Measurements from ENCODE around the gene DDR2.

Gene DDR2

DNA sequence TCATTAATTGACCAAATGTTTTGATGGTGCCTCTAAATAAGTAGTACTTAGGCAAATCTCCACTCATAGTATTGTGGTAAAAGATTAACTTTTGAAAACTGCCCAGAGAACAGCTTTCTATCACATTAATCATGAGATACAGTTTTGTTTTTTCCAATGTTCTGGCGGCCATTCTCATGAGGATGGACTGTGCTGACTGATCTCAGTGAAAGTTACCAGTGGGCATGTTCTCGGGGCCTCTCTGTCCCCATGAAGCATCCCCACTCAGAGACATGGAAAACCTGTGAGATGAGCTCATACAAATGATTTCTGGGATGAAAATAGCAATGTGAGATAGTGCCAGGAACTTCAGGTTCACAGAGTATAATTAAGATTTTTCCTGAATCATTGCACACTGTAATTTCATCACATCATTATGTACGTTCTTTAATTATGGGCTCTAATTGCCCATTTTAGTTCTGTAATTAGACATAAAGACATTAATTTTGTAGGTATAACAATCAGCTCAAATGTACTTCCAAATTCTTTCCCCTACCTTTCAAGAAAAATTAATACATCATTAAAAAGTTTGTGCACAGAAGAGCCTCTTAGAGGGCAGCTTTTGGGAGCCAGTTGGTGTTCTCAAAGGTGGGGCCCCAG is 40.5 kb downstream of the DDR2 start:
- no peak for DNase-seq

- no peak for DNase-seq
These were observed 41.9 kb downstream of the DDR2 start for GRCh38 chr1:162674034-162674608.

DNA sequence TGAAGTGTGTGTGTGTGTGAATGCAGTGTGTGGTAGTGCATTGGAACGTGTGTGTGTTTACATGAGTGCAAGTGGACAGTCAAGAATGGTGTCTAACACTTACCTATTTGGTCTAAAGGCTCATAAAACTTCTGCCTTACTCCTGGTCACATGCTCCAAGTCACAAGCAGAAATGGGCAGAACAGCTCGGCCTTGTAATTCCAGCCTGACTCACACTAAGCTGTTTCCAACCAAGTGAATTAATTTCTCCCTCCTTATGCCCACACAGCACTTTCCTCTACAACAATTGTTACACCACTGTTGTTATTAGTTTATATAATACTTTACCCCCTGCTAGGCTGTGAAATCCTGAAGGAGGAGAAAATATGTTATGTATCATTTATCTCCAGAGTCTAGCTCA is 43.8 kb downstream of the DDR2 start:
- no peak for DNase-seq

GRCh38 chr1:162676750-162677149 is 44.5 kb downstream of the DDR2 start:
- DNase-seq = no peak

GRCh38 chr1:162677607-162678371 is 45.5 kb downstream of the DDR2 start:
- no peak for DNase-seq

DNA sequence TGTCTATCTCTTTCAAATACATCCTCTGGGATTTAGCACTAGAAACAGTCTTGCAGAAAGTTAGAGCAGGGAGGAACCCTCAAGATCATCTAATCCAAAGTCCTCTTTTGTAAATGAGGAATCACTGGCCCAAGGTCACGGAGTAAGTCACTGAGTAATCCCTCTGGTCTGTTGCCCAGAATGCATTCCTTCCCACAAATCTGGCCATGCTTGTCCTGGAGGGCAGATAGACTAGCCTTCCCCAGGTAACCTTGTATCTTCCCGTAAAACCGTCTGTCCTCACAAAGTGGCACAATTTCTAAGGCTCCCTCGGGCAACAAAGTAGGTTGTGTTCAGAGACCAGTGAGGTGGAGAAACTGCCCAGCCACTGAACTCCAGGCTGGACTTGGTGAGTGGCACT is 46.2 kb downstream of the DDR2 start:
- DNase-seq = no peak

GRCh38 chr1:162679298-162679697 is 47.0 kb downstream of the DDR2 start:
- DNase-seq = no peak

DNA sequence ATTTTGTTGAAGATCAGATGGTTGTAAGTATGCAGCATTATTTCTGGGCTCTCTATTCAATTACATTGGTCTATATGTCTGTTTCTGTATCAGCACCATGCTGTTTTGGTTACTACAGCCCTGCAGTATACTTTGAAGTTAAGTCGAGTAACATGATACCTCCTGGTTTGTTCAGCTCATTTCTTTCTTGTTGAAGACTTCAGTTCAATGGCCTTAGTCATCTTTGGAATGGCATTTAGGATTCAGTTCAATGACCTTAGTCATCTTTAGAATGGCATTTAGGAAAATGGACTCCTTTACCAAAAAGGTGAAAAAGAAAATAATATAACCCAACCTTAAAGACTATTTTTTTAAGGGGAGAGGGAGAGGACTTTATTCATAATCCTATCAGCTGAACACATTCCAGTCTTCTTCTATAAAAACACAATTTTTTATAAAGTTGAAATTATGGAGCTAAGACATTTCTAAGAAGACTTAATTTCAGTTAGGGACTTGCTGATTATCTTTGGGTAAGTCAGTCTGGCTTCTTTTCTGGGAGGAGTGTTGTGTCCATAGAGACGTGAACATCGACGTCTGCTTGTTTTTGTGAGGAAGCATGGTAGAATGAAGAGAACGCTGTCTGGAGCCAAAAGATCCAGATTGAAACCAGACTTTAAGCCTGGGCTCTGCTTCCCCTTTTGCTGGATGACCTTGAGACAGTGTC is 48.3 kb downstream of the DDR2 start:
- DNase-seq = no peak

- DNase-seq = no peak
These were observed 48.8 kb downstream of the DDR2 start for GRCh38 chr1:162681122-162681436.

- no peak for DNase-seq
These were observed 49.8 kb downstream of the DDR2 start for GRCh38 chr1:162682013-162682419.

- DNase-seq = no peak
These were observed 55.6 kb downstream of the DDR2 start for GRCh38 chr1:162687870-162688269.

GRCh38 chr1:162688521-162688920 is 56.3 kb downstream of the DDR2 start:
- no peak for DNase-seq

- no peak for DNase-seq
These were observed 56.7 kb downstream of the DDR2 start for GRCh38 chr1:162688931-162689330.

DNA sequence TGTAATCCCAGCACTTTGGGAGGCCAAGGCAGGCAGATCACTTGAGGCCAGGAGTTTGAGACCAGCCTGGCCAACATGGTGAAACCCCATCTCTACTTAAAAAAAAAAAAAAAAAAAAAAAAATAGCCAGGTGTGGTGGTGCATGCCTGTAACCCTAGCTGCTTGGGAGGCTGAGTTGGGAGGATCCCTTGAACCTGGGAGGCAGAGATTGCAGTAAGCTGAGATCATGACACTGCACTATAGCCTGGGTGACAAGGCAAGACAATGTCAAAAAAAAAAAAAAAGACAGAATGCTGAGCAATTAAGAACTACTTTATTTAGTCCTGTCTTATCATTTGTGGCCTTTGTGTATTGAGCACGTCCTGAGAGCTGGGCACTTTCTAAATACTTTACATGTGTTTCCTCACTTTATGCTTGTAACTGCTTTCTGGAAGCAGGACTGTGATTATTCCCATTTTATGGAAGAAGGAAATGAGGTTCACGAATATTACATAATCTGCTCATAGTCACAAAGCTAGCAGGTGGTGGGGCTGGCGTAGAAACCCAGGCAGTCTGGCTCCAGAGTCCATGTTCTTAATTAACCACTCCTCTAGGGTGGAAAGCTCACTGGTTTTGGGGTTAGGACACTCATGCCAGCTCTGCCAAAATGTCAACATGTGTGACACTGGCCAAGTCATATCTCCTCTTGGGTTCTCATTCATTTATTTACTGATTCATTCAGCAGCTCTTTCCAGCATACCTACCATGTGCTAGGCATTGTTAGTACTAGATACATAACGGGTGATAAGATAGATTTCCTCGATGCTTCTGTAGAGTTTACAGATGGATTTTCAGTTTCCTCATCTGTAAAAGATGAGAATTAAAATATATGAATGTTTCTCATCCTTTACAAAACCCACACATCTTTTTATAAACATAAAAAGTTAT is 57.7 kb downstream of the DDR2 start:
- DNase-seq = no peak

DNA sequence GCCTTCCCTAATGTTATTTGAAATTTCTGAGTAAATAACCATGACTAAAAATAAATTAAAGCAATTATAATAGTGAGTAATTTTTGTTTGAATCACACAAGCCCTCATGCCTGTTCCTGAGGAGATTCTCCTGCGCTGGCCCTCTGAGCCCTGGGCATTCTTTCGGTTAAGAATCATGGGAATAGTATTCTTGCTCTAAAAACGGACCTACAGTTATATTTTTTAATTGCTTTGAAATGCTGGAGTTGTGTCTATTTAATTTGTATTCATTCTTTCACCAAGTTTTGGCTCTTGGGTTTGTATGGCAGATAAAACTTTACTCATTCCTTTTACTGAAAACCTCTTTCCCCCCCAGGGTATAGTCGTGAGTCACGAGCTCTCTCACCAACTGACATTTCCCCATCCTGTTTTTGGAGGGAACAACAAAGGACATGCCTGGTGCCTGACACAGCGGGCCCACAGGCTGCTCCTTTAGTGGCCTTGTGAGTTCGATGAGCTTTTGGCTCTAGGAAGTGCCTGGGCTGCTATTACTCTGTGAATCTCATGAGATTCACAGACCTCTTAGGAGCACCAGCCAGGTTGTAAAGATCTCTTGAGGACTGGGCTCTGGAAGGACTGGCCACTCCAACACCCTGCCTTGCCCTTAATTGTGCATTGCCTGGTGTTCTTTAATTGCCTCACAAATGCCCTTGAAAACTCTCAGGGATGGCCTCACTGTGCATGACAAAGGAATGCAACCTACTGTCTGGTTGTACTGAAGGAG is 58.6 kb downstream of the DDR2 start:
- no peak for DNase-seq

DNA sequence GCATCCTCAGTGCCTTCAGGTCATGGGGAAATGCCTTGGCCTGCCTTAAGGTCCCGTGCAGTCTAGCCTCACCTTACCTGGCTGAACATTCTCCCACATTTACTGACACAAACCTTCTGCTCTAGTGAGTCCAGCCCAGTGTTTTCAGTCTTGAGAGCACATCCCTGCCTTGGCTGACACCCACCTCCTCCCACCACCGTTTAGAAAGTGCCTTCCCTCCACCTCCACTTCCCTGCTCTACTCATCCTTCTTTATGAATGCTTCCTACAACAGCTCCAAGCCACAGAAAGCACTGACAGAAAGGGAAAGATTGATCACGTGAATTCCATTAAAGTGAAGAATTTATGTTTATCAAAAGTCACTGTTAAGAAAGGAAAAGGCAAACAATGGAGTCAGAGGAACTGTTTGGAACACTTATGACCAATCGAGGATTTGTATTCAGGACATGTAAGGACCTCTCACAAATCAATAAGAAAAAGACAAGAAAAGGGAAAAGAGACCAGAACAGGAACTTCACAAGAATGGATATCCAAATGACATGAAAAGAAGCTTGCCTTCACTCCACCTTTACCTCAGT is 59.8 kb downstream of the DDR2 start:
- DNase-seq = no peak

GRCh38 chr1:162694911-162695310 is 62.6 kb downstream of the DDR2 start:
- no peak for DNase-seq

GRCh38 chr1:162695687-162696086 is 63.4 kb downstream of the DDR2 start:
- DNase-seq = no peak

DNA sequence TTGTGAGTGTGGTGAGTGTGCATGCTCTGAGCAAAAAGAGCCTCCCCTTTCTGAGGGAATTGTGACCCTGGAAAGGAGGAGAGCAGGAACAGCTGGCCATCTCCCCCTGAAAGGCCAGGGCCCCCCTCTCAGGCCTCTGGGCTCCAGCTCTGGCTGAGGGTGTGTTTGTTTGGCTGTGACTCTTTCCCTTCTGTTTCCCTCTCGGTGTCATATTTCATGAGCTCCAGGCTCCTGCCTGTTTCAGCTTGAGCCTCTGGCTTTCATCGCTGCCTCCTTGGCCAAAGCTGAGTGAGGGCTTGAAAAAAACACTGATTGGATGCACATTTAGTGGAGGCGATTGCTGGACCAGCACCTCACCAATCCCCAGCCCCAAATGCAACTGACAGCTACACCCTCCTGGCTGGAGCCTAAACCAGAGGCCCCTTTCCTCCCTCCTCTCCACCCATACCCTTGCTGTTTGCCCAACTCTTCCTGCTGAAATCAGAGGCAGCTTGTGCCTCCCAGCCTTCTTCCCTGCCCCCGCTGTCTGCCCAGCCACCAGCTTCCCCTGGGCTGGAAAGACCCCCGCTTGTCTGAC is 64.1 kb downstream of the DDR2 start:
- DNase-seq = no peak

DNA sequence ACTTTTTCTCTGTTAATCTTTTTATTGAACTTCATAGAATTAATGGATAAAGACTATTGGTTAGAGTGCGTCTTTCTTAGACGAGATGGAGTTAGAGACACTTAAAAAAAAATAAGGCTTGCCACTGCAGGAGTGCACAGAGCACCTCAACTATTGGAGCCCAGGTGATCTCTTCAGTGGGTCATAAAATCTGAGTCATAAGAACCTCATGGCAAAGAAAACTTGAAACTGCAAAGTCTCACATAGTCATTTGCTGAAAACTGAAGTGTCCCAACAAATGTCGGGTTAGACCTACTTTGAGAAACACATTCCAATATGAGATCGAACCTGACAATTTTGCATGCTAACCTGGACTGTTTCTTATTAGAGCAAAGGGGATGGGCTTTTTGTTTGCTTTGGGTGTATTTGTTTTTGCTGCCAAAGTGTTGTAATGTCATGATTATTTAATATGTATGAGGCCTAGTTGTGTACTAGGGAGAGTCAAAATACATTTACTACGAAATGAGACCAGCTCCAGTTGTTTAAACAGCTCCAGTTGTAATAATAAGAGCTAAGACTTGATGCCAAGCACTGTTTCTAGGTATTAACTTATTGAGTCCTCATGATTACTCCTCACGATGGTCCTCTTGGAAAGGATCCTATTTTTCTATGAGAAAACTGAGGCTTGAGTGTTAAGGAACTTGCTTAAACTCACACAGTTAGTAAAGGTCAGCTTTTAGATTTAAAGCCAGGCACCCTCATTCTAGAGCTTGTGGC is 65.1 kb downstream of the DDR2 start:
- DNase-seq = no peak

Data from T-helper 9 cell (primary cell).